ENCODE data around the gene CHID1.

CHID1 gene

DNA sequence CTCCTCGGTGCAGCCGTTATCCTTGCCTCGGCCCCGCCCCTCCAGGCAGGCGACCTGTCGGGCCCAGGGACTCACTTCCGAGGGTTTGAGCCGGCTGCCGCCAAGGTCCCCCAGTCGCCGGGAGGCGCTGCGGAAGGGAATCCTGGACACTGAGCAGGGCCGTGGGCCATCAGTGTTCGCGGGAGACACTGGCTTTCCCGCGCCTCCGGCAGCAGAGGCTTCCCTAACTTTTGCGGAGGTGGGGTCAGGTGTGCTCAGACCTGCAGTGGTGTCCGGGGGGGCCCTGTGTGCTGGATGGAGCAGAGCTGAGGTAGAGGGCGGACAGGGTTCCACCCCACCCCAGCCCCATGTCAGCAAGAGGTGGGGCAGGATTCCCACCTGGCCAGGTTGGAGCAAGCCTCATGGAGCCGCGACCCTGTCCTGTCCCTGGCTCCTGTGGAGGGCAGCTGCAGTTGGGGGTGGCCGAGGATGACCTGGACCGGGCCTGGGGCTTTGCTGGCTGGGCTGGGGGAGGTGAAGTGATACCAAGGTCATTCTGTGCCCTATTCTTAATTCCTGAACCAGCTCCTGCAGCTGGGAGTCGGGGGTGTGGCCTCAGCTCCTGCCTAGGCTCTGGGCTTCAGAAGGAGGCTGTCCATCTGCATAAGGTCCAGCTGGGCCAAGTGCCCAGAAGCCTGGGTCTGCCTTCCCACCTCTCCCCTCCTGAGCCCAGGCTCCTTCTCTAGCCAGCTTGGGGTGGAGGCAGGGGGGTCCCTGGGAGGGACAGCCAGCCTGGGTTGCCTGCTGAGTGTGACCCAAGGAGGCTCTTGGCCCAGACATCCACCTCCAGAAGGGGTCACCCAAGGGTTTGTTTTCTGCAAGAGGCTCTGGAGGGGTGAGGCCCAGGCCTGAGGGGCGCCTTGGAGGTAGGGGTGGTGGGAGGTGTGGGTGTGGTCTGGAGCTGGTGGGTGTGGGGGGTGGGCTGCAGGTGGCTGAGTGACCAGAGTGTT, 59.5 kb downstream of the CHID1 start:
- no peak for DNase-seq

DNA sequence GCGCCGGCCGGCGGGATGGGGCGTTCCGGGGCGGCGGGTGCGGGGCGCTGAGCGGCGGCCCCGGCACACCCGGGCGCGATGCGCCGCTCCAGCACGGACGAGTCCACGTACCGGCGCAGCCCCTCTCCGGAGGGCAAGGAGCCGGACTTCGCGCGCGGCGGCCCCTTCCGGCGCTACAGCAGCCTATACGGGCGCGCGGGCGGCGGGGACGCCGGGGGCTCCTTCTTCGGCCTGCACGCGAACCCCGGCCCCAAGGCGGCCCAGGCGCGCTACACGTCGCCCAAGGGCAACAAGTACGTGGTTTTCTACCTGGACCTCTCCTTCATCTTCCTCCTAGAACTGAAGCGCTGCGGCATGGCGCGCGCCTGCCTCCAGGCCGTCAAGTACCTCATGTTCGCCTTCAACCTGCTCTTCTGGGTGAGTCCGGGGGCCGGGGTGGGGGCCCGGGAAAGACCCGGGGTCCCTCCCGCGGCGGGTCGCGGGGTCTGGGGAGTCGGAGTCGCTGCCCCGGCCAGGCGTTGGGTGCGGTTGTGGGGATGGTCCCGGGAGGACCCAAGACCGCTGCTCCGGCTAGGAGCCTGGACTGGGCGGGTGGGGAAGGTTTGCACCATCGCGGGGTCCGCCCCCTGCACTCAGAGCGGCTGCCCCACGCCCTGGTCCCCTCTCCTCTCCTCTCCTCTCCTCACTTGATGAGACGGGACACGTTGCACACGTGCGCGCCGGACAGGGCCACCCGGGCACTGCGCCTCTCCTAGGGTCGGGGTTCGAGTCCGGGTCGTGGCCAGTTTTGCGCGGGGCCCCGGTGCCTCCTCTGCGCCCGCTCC, 60.4 kb downstream of the CHID1 start:
- no peak for DNase-seq

DNA sequence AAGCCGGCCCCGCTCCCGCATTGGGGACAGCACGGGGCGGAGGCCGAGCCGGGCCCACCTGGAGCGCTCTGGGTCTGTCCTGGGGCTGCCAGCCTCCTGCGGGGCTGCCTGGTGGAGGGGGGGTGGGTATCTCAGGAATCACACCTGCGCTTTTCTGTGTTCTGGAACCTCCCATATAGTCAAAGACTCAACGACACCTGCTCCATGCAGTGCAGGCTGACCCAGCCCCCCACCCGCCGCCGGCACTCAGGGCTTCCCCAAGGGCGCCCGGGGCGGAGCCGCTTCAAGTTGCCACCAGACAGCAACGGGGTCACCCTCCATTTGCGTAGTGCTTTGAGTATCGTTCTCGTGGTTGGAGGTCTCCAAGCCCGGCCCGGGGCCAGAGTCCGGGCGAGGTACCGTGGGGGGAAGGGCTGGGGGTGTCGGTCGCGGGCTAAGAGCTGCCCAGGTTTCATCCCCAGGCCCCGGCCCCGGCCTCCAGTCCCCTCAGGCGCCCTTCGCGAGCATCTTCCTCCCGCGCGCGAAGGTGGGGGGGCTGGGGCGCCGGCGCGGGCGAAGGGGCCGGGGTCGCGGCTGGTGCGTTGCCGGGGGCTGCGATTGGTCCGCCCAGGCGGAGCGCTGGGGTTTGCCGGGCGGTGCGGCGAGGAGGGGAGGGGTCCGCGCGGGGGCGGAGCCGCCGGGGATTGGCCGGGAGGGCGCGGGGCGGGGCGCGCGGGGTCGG, 61.3 kb downstream of the CHID1 start:
- peak in 4 of 56 donors; percentile 23 to 35 (median 26) for DNase-seq

DNA sequence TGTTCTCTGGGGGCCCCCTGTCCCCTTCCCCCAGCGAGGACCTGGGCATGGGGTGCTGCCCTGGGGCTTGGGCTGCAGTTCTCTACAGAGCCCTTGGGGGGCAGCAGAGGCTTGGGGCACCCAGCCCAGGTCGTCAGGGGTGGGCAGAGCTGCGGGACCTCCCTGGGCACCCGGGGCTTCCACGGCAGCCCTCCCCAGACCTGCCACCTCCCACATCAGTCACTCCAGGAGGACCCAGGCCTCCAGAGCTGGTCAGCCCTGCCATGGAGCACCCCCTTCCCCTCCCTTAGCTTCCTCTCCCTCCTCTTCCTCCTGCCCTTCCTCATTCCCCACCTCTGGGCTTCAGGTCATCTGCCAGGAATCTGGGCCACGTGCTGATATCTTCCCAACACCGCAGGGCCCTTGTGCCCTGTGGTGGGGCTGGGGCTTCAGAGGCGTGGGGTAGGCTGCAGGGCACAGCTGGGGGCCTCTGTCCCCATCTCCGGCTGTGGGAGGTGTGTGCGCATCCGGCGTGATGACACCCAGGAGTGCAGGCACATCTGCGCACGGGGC, 62.2 kb downstream of the CHID1 start:
- peak in 11 of 56 donors; percentile 7 to 56 (median 17) for DNase-seq

DNA sequence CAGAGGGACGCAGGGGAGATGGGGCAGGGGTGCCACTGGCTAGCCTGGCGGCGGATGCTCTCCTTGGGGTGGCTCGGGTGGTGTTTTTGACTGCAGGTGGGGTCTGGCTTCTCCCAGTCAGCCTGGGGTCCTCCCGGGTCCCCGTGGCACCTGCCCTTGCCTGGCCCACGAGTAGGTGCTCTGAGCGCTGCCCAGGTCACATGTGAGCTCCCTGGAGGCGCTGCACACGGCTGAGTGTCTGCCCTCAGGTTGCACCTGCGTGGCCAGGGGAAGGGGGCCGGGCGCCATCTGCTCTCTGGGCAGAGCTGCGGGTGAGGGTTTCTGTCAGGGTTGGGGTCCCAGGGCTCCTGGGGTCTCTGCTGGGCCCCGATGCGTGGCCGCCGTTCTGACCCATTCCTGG, 62.7 kb downstream of the CHID1 start:
- no peak for DNase-seq

DNA sequence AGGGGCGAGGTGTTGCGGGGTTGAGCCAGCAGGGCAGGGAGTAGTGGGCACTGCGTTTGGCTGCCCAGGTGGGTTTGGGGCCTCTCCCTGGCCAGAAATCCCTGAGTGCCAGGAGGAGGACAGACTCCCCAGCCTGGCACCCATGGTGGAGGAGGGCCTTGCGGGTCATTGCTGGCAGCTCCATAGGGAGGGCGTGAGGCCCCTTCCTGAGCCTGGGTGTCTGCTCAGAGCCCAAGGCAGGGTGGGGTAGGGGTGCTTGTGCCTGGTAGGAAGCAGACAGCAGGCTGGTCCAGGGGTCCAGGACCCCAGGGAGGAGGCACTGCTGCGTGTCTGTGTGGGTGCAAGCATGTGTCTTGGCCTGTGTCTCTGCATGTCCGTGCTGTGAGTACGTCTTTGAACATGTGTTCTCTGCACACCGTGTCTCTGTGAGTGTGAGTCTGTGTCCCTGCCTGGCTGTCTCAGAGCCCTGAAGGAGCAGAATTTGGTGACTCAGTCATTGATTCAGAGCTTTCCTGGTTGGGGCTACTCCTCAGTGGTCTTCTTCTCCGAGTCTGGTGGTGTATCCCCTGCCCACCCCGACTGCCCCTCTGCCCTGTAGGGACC, 64.0 kb downstream of the CHID1 start:
- no peak for DNase-seq

DNA sequence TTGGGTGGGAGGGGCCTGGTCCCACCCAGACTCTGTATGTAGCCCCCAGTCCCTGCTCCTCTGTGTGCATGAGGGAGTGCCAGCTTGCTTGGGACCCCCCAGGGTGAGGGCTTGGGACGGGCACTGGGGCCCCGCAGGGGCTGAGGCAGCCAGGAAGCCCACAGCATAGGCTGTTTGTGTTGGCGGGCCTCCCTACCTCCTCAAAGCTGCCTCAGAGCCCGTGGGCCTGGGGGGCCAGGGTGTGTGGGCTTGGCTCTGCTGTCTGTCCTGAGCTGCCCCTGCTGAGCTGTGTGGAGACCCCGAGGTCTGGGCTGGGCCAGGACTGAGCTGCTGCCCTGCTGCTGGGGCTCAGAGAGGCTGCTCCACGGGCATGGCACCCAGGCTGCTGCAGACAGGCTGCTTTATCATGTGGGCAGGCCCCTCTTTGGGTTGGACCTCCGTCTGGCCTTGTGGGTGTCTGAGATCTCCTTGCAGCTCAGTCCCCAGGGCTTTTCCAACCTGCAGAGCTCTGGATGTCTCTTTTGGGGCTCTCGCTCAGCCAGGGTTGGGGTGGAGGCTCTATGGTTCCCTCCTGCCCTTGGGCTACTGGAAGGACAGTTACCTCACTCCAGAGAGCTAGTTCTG, 64.6 kb downstream of the CHID1 start:
- DNase-seq, result no peak

DNA sequence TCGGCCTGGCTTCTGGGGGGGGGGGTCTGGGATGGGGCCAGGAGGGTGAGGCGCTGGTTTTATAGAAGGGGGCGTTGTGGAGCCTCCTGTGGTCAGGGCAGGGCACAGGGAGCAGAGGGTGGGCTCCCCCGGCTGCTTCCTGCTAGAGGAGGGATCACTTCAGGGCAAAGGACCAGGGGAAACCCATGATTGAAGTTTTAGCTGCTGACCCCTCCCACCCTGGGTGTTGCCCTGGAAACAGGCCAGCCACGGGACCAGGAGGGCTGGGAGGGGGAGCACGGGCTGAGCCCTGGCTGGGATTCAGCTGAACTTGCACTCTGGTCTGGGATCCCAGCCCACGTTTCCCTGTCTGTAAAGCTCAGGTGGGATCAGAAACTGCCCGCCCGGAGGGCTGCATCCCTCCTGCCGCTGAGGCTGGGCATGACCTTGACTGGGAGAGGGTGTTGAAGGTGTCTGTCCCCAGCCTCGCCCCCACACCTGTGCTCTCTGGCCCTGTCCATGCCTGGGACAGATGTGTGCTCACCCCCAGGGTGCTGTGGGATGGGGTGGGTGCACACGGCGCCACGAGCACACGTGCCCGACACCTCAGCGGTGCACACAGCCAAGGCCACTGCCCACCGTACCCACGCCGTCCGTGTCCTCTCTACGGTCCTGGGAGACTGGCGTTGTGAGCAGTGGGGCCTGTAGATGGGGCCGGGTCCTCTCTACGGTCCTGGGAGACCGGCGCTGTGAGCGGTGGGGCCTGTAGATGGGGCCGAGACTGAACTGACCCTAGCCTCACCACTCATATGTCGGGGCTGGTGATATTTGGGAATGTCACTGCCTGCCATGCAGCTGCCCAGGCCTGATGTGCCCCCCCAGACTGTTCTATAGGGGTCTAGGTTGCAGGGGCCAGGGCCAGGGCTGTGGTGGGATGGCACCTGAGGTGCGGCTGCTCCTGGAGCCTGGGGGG, 65.6 kb downstream of the CHID1 start:
- peak in 11 of 56 donors; percentile 8 to 69 (median 25) for DNase-seq

DNA sequence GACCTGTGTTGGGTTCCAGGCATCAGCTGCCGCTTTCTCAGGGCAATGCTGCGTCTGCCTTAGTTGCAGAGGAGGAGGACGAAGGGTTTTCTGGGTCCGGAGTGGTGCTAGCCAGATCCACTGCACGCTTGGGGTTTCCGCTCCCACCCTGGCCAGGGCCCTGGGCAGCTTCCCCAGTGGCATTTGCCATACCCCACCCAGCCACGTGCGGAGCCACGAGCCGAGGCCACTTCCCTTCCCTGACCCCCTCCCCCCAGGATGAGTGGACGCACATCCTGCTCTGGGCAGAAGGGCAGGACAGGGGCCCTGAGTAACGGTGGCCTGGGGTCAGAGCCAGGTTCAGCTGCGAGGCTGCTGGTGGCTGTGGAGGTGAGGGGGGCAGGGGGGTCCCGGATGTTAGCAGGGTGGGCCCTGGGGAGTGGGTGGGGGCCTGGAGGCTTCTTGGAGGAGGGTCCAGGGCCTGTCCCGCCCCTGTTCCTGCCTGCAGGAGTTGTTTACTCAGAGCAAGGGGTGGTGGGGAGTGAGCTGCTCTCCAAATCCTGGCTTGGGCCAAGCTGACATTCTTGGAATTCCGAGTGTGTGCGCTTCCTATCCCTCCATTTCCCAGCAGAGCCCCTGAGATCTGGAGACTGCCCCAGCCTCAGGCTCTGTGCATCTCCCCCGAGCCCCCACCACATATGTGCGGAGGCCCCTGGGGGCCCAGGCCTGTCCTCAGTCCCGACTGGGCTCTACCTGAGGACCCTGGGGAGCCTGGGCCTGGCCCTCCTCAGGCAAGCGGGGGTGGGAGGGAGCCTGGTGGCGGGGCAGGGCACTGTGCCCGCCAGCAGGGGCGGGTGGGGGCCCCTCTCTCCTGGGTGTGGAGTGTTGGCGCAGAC, 66.6 kb downstream of the CHID1 start:
- peak in 5 of 56 donors; percentile 14 to 43 (median 34) for DNase-seq

DNA sequence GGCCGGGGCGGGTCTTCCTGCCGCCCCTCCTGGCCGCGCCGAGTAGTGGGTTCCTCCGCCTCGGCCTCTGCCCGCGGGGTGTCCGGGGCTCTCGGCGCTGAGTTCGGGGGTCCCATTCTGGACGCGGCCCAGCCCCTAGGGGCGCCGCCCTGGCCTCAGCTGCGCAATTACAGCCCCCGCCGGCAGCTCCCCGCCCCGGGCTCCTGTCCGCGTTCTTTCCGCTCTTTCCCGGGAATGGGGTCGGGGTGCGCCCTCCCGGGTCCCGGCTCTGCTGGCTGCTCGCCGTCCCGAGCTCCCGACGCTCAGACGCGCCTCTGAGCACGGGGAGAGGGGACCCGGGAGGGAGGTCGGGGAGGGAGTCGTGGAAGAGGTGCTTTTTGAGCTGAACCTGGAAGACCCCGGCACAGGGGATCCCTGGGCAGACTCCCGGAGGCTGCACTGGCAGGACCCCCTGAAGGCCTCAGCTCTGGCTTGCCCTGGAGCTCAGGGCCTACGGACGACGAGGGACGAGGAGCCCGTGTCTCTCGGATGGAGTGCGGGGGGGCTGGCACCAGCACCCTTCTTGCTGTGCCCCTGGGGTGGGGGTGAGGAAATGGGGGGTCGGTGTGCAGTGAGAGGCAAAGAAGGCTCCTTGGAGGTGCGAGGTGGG, 67.4 kb downstream of the CHID1 start:
- DNase-seq, result no peak

DNA sequence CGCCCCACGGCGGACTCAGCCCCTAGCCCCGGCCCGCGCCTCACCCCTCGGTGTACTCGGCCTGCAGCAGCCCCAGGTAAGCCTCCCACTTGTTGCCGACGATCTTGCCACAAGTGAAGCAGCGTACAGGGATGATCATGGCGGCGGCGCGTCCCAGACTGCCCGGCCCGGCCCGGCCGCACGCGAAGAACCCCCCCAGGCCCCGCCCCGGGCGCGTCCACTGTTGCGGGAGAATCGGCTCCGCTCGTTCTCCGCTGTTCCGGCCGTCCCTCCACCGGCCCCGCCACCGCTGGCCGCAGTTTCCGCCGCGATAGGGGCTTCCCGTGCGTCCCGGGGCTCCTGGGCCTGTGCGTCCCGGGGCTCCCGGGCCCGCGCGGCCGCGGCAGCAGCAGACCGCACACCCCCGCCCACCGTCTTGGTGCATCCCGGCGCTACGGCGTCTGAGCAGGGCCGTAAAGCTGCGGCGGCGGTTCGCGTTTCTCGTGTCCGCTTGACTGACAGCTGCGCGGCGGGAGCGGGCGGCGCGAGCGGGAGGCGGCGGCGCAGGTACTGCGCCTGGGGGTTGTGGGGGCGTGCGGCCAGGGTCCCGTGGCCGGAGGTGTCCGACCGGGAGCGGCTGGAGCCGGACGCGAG, 68.1 kb downstream of the CHID1 start, which contains the start of the genes POLR2L and TSPAN4:
Gene POLR2L, minus strand, starts transcription at position 160 of the 633 bp plus-strand sequence. Its CDS starts 21 bp downstream, at position 139.
Gene TSPAN4, plus strand, starts transcription at position 483 of the 633 bp plus-strand sequence. CDS start 7,453 bp downstream, outside the sequence.
- DNase-seq, result peak in 55 of 56 donors; percentile 42 to 96 (median 83)

DNA sequence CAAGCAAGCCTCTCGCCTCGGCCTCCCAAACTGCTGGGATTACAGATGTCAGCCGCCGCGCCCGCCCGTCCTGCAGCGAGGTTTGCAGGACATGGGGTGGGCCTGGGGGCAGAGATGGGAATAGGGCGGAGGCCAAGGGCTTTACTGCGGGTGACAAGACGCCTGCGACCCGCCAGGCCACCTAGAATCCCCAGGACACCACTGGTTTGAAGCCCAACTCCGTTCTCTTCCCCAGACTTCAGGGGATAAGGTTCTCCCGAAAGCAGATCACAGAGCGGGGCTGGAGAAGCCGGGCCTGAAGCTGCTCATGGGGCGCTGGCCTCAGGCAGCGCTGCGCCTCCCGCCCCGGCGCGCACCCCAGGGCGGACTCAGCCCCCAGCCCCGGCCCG, 68.6 kb downstream of the CHID1 start:
- no peak for DNase-seq

DNA sequence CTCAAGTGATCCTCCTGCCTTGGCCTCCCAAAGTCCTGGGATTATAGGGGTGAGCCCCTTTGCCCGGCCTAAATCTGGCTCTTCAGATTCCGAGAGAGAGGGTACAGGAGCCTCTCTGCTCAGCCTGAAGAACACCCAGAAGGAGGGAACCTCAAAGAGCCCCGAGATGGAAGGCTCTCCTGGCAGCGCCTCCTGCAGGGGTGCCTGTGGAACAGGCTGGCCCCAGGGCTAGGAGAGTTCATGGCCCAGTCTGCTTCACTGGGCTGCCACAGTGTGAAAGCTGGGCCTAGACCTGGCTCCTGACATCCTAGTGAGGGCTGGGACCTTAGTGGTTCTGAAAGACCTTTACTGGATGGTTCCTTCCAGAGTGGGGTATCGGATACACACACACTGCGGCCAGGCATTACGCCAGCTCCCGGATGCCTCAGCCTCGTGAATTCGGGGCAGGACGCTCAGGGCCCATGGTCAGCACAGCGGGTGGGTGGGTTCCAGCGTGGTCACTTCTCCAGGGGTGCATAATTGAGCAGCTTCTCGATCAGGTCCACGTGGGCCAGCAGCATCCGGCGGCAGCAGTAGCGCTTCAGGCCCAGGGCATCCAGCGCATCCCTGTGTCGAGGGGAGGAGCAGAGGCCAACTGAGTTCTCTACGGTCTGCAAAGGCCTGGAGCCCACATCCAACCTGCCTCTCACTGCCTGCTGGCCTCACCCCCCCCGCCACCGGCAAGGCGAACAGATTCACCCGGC, 70.6 kb downstream of the CHID1 start:
- DNase-seq, result no peak

DNA sequence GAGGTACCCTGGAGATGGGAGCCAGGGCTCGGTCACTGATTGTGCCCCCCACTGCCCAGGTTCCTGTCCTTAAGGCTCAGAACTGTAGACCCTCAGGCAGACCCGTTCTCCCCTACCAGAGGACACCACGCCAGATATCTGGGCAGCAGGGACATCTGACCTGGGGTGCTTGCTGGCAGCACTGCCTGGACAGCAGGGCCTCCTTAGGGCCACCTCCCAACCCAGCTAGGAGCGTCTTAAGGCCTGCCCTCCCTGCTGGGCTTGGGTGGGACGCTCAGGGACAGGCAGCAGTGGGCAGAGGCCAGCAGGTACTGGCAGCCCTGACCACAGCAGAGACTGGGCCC, 71.4 kb downstream of the CHID1 start:
- no peak for DNase-seq

DNA sequence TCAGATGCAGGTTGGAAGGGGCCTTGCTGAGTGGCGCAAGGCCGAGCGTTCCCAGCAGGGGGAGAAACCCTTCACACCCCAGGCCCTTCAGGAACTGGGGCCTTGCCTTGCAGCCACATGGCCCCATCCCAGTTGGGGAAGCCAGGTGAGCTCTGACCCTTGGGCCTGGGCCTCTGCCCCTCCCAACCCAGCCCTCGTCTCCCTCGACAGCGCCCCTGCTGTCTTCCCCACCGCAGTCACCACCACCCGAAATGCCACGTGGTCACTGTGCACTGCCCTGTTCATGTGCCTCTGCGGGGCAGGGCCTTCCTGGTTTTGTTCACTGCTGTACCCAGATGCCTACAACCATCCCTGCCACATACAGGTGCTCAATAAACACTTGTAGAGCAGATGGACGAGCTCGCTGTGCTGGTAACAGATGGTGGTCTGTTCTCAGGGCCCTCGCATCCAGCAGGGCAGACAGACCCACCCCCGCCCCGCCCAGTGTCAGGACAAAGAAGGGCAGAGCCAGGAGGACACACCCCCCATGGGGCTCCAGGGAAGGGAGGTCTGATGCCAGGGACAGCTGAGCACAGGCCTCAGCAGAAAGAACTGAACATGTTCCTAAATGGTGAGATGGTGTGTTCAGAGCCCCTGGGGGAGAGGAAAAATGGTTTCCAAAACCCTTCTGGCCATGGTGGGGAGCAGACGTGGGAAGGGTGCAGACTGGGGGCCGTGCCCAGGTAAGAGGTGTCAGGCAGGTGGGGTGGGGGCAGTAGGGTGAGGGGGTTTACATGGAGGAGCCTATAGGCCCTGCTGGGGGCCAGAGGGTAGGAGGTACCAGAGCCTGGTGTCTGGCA, 72.0 kb downstream of the CHID1 start:
- no peak for DNase-seq
